IPS-NIHi11 (cell line): ENCODE measurements around the gene AQP12B.

Source experiments
- DNase-seq: peaks from one replicate; pipeline ENCODE4 v3.0.0; 2012; ENCODE audit warnings: mixed read lengths, low spot score

Gene AQP12B

GRCh38 chr2:240647503-240648154, 35.1 kb downstream of the AQP12B start:
- no peak for DNase-seq

GRCh38 chr2:240646900-240647502, 35.7 kb downstream of the AQP12B start:
- no peak for DNase-seq

GRCh38 chr2:240646176-240646899, 36.3 kb downstream of the AQP12B start:
- DNase-seq, result no peak

GRCh38 chr2:240645801-240646175, 36.9 kb downstream of the AQP12B start:
- DNase-seq, result no peak

GRCh38 chr2:240645346-240645745, 37.3 kb downstream of the AQP12B start:
- no peak for DNase-seq

GRCh38 chr2:240644859-240645301, 37.8 kb downstream of the AQP12B start:
- peak; percentile 31 for DNase-seq

GRCh38 chr2:240644171-240644651, 38.5 kb downstream of the AQP12B start:
- no peak for DNase-seq

GRCh38 chr2:240643811-240644150, 38.9 kb downstream of the AQP12B start:
- DNase-seq, result no peak

- no peak for DNase-seq
Measured at GRCh38 chr2:240643093-240643810, 39.4 kb downstream of the AQP12B start.

GRCh38 chr2:240642806-240643092, 39.9 kb downstream of the AQP12B start:
- no peak for DNase-seq

- peak; percentile 43 for DNase-seq
Measured at GRCh38 chr2:240642061-240642805, 40.5 kb downstream of the AQP12B start.

GRCh38 chr2:240640939-240641338, 41.7 kb downstream of the AQP12B start:
- DNase-seq, result peak; percentile 98

GRCh38 chr2:240639566-240639965, 43.1 kb downstream of the AQP12B start:
- no peak for DNase-seq

GRCh38 chr2:240638512-240639160, 44.0 kb downstream of the AQP12B start:
- DNase-seq, result no peak

- DNase-seq, result no peak
Measured at GRCh38 chr2:240637901-240638345, 44.8 kb downstream of the AQP12B start.

GRCh38 chr2:240637116-240637900, 45.4 kb downstream of the AQP12B start:
- DNase-seq, result no peak

- DNase-seq, result no peak
Measured at GRCh38 chr2:240636563-240637115, 46.0 kb downstream of the AQP12B start.

GRCh38 chr2:240635998-240636547, 46.6 kb downstream of the AQP12B start:
- DNase-seq, result no peak

- no peak for DNase-seq
Measured at GRCh38 chr2:240635121-240635997, 47.3 kb downstream of the AQP12B start.
